HG02840 (cell line): ENCODE measurements around the gene SORCS3.

Experiments
- ATAC-seq: cut with Tn5 transposase; IDR thresholded peaks from one replicate; pipeline ENCODE4 v1.9.1; 2021; ENCODE audit warnings: mild to moderate bottlenecking, moderate library complexity, moderate number of reproducible peaks; ENCODE audit not compliant: unreplicated experiment, low FRiP score

SORCS3 gene

GRCh38 chr10:104642658-104643302 lies 1.7 kb downstream of the SORCS3 start:
- no peak for ATAC-seq

- ATAC-seq: no peak
These were observed 2.2 kb downstream of the SORCS3 start for GRCh38 chr10:104643303-104643663.

GRCh38 chr10:104646146-104646545 lies 5.1 kb downstream of the SORCS3 start:
- ATAC-seq: no peak

- ATAC-seq: no peak
These were observed 7.3 kb downstream of the SORCS3 start for GRCh38 chr10:104648421-104648820.

GRCh38 chr10:104650072-104650471 lies 9.0 kb downstream of the SORCS3 start:
- ATAC-seq: no peak

- no peak for ATAC-seq
These were observed 9.7 kb downstream of the SORCS3 start for GRCh38 chr10:104650635-104651331.

GRCh38 chr10:104657036-104657435 lies 15.9 kb downstream of the SORCS3 start:
- ATAC-seq: no peak

GRCh38 chr10:104657457-104657856 lies 16.4 kb downstream of the SORCS3 start:
- no peak for ATAC-seq

GRCh38 chr10:104658067-104658466 lies 17.0 kb downstream of the SORCS3 start:
- ATAC-seq: no peak

GRCh38 chr10:104659809-104660208 lies 18.7 kb downstream of the SORCS3 start:
- ATAC-seq: no peak

GRCh38 chr10:104663076-104663475 lies 22.0 kb downstream of the SORCS3 start:
- no peak for ATAC-seq

GRCh38 chr10:104663563-104663962 lies 22.5 kb downstream of the SORCS3 start:
- no peak for ATAC-seq

GRCh38 chr10:104664205-104664604 lies 23.1 kb downstream of the SORCS3 start:
- no peak for ATAC-seq

- no peak for ATAC-seq
These were observed 24.1 kb downstream of the SORCS3 start for GRCh38 chr10:104665174-104665573.

- ATAC-seq: no peak
These were observed 25.0 kb downstream of the SORCS3 start for GRCh38 chr10:104666106-104666505.

GRCh38 chr10:104676874-104677273 lies 35.8 kb downstream of the SORCS3 start:
- no peak for ATAC-seq

GRCh38 chr10:104678658-104679057 lies 37.6 kb downstream of the SORCS3 start:
- ATAC-seq: no peak

GRCh38 chr10:104680467-104681401 lies 39.6 kb downstream of the SORCS3 start:
- no peak for ATAC-seq

- no peak for ATAC-seq
These were observed 40.4 kb downstream of the SORCS3 start for GRCh38 chr10:104681485-104681884.

GRCh38 chr10:104683567-104683966 lies 42.5 kb downstream of the SORCS3 start:
- ATAC-seq: no peak

GRCh38 chr10:104686829-104687228 lies 45.7 kb downstream of the SORCS3 start:
- no peak for ATAC-seq
